HepG2 (cell line): ENCODE results near the gene RAB20.

ENCODE experiments used
- MIER3 ChIP-seq: IDR thresholded peaks from 2 replicates; pipeline ENCODE4 v1.6.1; 2016; ENCODE audit warnings: missing compliant biosample characterization, borderline replicate concordance
- ZNF552 ChIP-seq: sonication (generic); formaldehyde crosslinking; IDR thresholded peaks from 2 replicates; pipeline ENCODE4 v1.9.0; 2022; ENCODE audit warnings: missing genetic modification reagents, mild to moderate bottlenecking, borderline replicate concordance
- ZNF790 ChIP-seq: sonication (generic); formaldehyde crosslinking; IDR thresholded peaks from 2 replicates; pipeline ENCODE4 v1.8.0; 2022; ENCODE audit warnings: missing genetic modification reagents, mild to moderate bottlenecking, borderline replicate concordance

- TF ChIP-seq ZNF790 (CRISPR knock-in tag) (no peak), MIER3 (no peak), ZNF552 (CRISPR knock-in tag) (no peak)
These were observed 63.2 kb downstream of the RAB20 start for GRCh38 chr13:110498327-110498726.
